IMR-90 (cell line): ENCODE results near the gene WARS2. TPM values are rescaled to one million over a fixed set of nuclear protein-coding genes. Genes with fewer than 3 reads are reported as not detected.

Source experiments
- ATAC-seq: fragments of 200-7000 bp; cut with Tn5 transposase; 2 replicates; pipeline ENCODE4 v1.9.1; 2020; ENCODE audit warnings: low read depth, mild to moderate bottlenecking, moderate library complexity
- BruUV-seq: library from RNA; stranded (reverse); fragments of 400-500 nt; replicated peaks from 2 replicates; lab custom pipeline; 2021; lab: Mats Ljungman, UMichigan
- CTCF ChIA-PET: fragments of 300-600 bp; formaldehyde crosslinking; extraction: SDS; loops from one replicate; lab custom pipeline; 2021; ENCODE audit warnings: antibody characterized with exemption; lab: Yijun Ruan, JAX
- POLR2A ChIA-PET: fragments of 300-600 bp; sonication (Branson Sonifier 250); formaldehyde crosslinking; loops from one replicate; lab custom pipeline; 2022; ENCODE audit warnings: antibody characterized with exemption; ENCODE audit not compliant: unreplicated experiment; lab: Charles Lee
- DNase-seq: peaks from one replicate; pipeline ENCODE4 v3.0.0; 2013
- H2AFZ ChIP-seq: replicated peaks from 2 replicates; pipeline ENCODE3; 2013; ENCODE audit warnings: low read length, mild to moderate bottlenecking; ENCODE audit not compliant: poor library complexity
- H2AK5ac ChIP-seq: 2 replicates; pipeline ENCODE4 v1.6.1; 2013; ENCODE audit warnings: low read depth, low read length, inconsistent platforms
- H2AK9ac ChIP-seq: replicated peaks from 2 replicates; pipeline ENCODE3; 2013; ENCODE audit warnings: mild to moderate bottlenecking, low read depth, low read length, moderate library complexity; ENCODE audit not compliant: poor library complexity
- H2BK120ac ChIP-seq: 2 replicates; pipeline ENCODE4 v1.6.1; 2013; ENCODE audit warnings: low read depth, low read length, inconsistent platforms
- H2BK15ac ChIP-seq: 3 replicates; pipeline ENCODE4 v1.6.1; 2013; ENCODE audit warnings: low read depth, low read length, inconsistent platforms
- H2BK20ac ChIP-seq: 2 replicates; pipeline ENCODE4 v1.6.1; 2013; ENCODE audit warnings: low read depth, mild to moderate bottlenecking, inconsistent platforms, low read length, moderate library complexity
- H2BK5ac ChIP-seq: 2 replicates; pipeline ENCODE4 v1.6.1; 2013; ENCODE audit warnings: mild to moderate bottlenecking, low read depth, low read length, inconsistent platforms; ENCODE audit not compliant: poor library complexity, severe bottlenecking
- H3K14ac ChIP-seq: replicated peaks from 2 replicates; pipeline ENCODE4 v1.6.1; 2013; ENCODE audit warnings: low read depth, low read length, inconsistent platforms
- H3K18ac ChIP-seq: 2 replicates; pipeline ENCODE4 v1.6.1; 2013; ENCODE audit warnings: low read depth, low read length, control low read depth
- H3K23ac ChIP-seq: 2 replicates; pipeline ENCODE4 v1.6.1; 2013; ENCODE audit warnings: low read depth, low read length, inconsistent platforms
- H3K27ac ChIP-seq: 2 replicates; pipeline ENCODE4 v1.5.1; 2013; ENCODE audit warnings: mild to moderate bottlenecking, control low read depth, low read length; ENCODE audit not compliant: insufficient read depth
- H3K27me3 ChIP-seq: 2 replicates; pipeline ENCODE4 v1.6.1; 2013; ENCODE audit warnings: low read length; ENCODE audit not compliant: control insufficient read depth, insufficient read depth
- H3K36me3 ChIP-seq: 2 replicates; pipeline ENCODE4 v1.6.1; 2013; ENCODE audit warnings: low read length, mixed read lengths; ENCODE audit not compliant: control insufficient read depth, insufficient read depth
- H3K4ac ChIP-seq: 2 replicates; pipeline ENCODE4 v1.6.1; 2013; ENCODE audit warnings: low read depth, low read length, inconsistent platforms
- H3K4me1 ChIP-seq: 2 replicates; pipeline ENCODE4 v1.6.1; 2013; ENCODE audit warnings: low read length, mixed read lengths; ENCODE audit not compliant: control insufficient read depth, insufficient read depth
- H3K4me2 ChIP-seq: 2 replicates; pipeline ENCODE4 v1.6.1; 2013; ENCODE audit warnings: low read depth, mild to moderate bottlenecking, control low read depth, low read length, moderate library complexity
- H3K4me3 ChIP-seq: 2 replicates; pipeline ENCODE4 v1.5.1; 2013; ENCODE audit warnings: low read depth, mild to moderate bottlenecking, control low read depth, low read length, moderate library complexity; ENCODE audit not compliant: insufficient read depth
- H3K56ac ChIP-seq: 2 replicates; pipeline ENCODE4 v1.6.1; 2013; ENCODE audit warnings: low read length, inconsistent platforms; ENCODE audit not compliant: insufficient read depth; ENCODE audit errors: extremely low read depth
- H3K79me1 ChIP-seq, 2 experiments: 2 replicates each; pipeline ENCODE4 v1.6.1; 2013; ENCODE audit warnings: low read length in 2 of 2, inconsistent platforms in 1 of 2, low read depth in 1 of 2
- H3K9ac ChIP-seq: 2 replicates; pipeline ENCODE4 v1.6.1; 2013; ENCODE audit warnings: low read depth, low read length, control low read depth
- H3K9me1 ChIP-seq: 2 replicates; pipeline ENCODE4 v1.6.1; 2013; ENCODE audit warnings: low read length, inconsistent platforms; ENCODE audit not compliant: insufficient read depth
- H3K9me3 ChIP-seq: 2 replicates; pipeline ENCODE4 v1.6.1; 2013; ENCODE audit warnings: low read length; ENCODE audit not compliant: control insufficient read depth, insufficient read depth
- H4K20me1 ChIP-seq: 2 replicates; pipeline ENCODE4 v1.6.1; 2013; ENCODE audit warnings: low read length, inconsistent platforms; ENCODE audit not compliant: insufficient read depth
- H4K5ac ChIP-seq: 2 replicates; pipeline ENCODE4 v1.6.1; 2013; ENCODE audit warnings: mild to moderate bottlenecking, low read depth, low read length, control low read depth
- H4K8ac ChIP-seq, 2 experiments: 2 replicates each; pipeline ENCODE4 v1.6.1; 2013; ENCODE audit warnings: low read depth in 2 of 2, low read length in 2 of 2, control low read depth in 1 of 2, inconsistent platforms in 1 of 2
- H4K91ac ChIP-seq: 2 replicates; pipeline ENCODE4 v1.6.1; 2013; ENCODE audit warnings: low read depth, low read length, inconsistent platforms; ENCODE audit not compliant: insufficient read depth
- BHLHE40 ChIP-seq: fragments of 150-350 bp; IDR thresholded peaks from 2 replicates; pipeline ENCODE4 v1.6.1; 2016; ENCODE audit warnings: mild to moderate bottlenecking, low read depth, low read length
- CEBPB ChIP-seq: IDR thresholded peaks from 2 replicates; pipeline ENCODE4 v1.6.1; 2012; ENCODE audit warnings: low read depth, low read length, improper control_type of control experiment
- MAFK ChIP-seq: IDR thresholded peaks from 2 replicates; pipeline ENCODE4 v1.6.1; 2012; ENCODE audit warnings: low read depth, low read length, improper control_type of control experiment
- MAZ ChIP-seq: IDR thresholded peaks from 2 replicates; pipeline ENCODE4 v1.6.1; 2012; ENCODE audit warnings: low read depth, mild to moderate bottlenecking, low read length, improper control_type of control experiment, moderate library complexity, borderline replicate concordance
- RAD21 ChIP-seq: IDR thresholded peaks from 2 replicates; pipeline ENCODE4 v1.6.1; 2012; ENCODE audit warnings: low read length, improper control_type of control experiment
- WGBS, 2 experiments: methylation state at CpG; one replicate each; pipeline versions ENCODE4 v1.1.5 to v1.1.7; 2013; ENCODE audit warnings: missing lambda C conversion rate in 2 of 2; ENCODE audit not compliant: insufficient read length in 1 of 2; ENCODE audit errors: extremely low coverage in 2 of 2; 5-methylcytosine and 5-hydroxymethylcytosine counted together
- dilution Hi-C: fragments of 300-500 bp; cut with HindIII; formaldehyde crosslinking; loops from one replicate; pipeline ENCODE4 v1.14.3; 2018; ENCODE audit warnings: low sequenced_read_pairs; ENCODE audit not compliant: unreplicated experiment
- in situ Hi-C: fragments of 300-500 bp; cut with MboI; formaldehyde crosslinking; loops from 3 replicates; pipeline ENCODE4 v1.14.3; 2019; ENCODE audit warnings: low sequenced_read_pairs, inconsistent platforms, mixed read lengths
- intact Hi-C: fragments of 100-400 bp; cut with micrococcal nuclease; formaldehyde crosslinking; loops from 2 replicates; pipeline ENCODE4 v1.10.0; 2022
- polyA plus RNA-seq, 3 experiments: library from polyadenylated mRNA; depleted of rRNA; stranded (reverse); fragments of >200 nt; gene quantifications; 2 replicates each; pipeline ENCODE4 v1.2.3, GENCODE V29; 2012; ENCODE audit warnings: low replicate concordance in 1 of 3
- total RNA-seq: library from RNA; depleted of rRNA; stranded (reverse); fragments of >200 nt; gene quantifications from 2 replicates; pipeline ENCODE4 v1.2.3, GENCODE V29; 2012
- TF ChIP-seq, protein P1 (sequence below): fragments of 150-350 bp; IDR thresholded peaks from 2 replicates; pipeline ENCODE4 v1.6.1; 2016; ENCODE audit warnings: low read depth, mild to moderate bottlenecking, low read length, moderate library complexity, borderline replicate concordance

Gene WARS2
- total and polyA plus RNA-seq, 2 of the 4 experiments (the other 2 are of a cell fraction) = 5.7 to 20.3 TPM

DNA sequence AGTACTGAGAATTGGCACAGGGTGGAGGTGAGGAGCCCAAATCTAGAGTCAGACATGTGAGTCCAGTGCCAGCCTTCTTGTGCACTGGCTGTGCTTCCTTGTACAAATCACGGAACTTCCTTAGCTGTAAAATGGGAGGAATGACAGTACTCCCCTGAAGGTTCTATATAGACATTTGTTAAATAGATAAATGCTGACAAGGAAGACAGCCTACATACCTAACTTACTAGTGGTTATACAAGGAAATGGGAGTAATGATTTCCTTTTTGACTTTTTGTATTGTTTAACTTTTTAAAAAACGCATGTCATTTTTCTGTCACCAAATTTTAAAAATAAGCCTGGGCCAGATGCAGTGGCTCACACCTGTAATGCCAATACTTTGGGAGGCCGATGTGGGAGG is 50.2 kb downstream of the WARS2 start:
- Histone ChIP-seq H3K14ac (no peak overlapping the region), H3K9me1 (no peaks in the 10 kb centered on the region; the same call in 1 of the 2 replicates), H3K23ac (no peak overlapping the region), H3K79me1 (no peaks in the 10 kb centered on the region; a peak in 2 of 4 replicates), H2BK5ac (no peak overlapping the region), H3K18ac (no peak overlapping the region), H3K4me1 (no peaks in the 10 kb centered on the region), H2BK20ac (no peak overlapping the region), H3K4me2 (no peak overlapping the region), H3K9ac (no peak overlapping the region), H2AFZ (no peak overlapping the region), H3K9me3 (no peaks in the 10 kb centered on the region), H2BK15ac (no peak overlapping the region), H3K4me3 (no peak overlapping the region), H2AK5ac (no peak overlapping the region), H2BK120ac (no peak overlapping the region), H4K91ac (no peak overlapping the region), H3K27me3 (no peaks in the 10 kb centered on the region), H3K36me3 (0 out of 2 replicates have a peak, but pooled peaks cover 1% of the 10 kb centered on the region), H3K56ac (no peak overlapping the region), H4K20me1 (no peaks in the 10 kb centered on the region), H4K5ac (no peak overlapping the region), H3K27ac (no peak overlapping the region), H4K8ac (no peak overlapping the region), H2AK9ac (no peak overlapping the region), H3K4ac (no peak overlapping the region)
- ChIA-PET CTCF (interaction anchor here (1.1 kb wide), 1 partner anchor 9 kb away, joined by 3 read pairs; no protein-coding TSS in a partner anchor), POLR2A (no interaction called here)
- no CpG with 5 or more reads among the region's 3 CpGs for WGBS, 2 experiments
- DNase-seq (no peak), ATAC-seq (no peak)
- intact Hi-C loops (no loop called here), dilution Hi-C loops (no loop called here), in situ Hi-C loops (no loop called here)
- no TSS peak for BruUV-seq
- TF ChIP-seq, protein P1, sequence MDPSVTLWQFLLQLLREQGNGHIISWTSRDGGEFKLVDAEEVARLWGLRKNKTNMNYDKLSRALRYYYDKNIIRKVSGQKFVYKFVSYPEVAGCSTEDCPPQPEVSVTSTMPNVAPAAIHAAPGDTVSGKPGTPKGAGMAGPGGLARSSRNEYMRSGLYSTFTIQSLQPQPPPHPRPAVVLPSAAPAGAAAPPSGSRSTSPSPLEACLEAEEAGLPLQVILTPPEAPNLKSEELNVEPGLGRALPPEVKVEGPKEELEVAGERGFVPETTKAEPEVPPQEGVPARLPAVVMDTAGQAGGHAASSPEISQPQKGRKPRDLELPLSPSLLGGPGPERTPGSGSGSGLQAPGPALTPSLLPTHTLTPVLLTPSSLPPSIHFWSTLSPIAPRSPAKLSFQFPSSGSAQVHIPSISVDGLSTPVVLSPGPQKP = no peak
- TF ChIP-seq BHLHE40 (no peak), RAD21 (no peak), MAZ (no peak), MAFK (no peak), CEBPB (no peak)
